GM06990 (cell line): Measurements from ENCODE around the gene PIBF1.
"Not testable (repeated sequence)": the region's sequence is repeated elsewhere in the genome, so short reads cannot be mapped to it uniquely, and the experiment has no call there.

ENCODE experiments used
- DNase-seq: peaks from one replicate; pipeline ENCODE4 v3.0.0-alpha.2; 2011; ENCODE audit not compliant: insufficient read length; ENCODE audit errors: extremely low read depth
- H3K27me3 ChIP-seq: replicated peaks from 2 replicates; pipeline ENCODE4 v1.6.0; 2011; ENCODE audit warnings: low read length; ENCODE audit not compliant: control insufficient read depth, insufficient read depth
- H3K36me3 ChIP-seq: 2 replicates; pipeline ENCODE4 v1.5.1; 2011; ENCODE audit warnings: low read length; ENCODE audit not compliant: control insufficient read depth, insufficient read depth
- H3K4me3 ChIP-seq: replicated peaks from 2 replicates; pipeline ENCODE4 v1.5.1; 2011; ENCODE audit warnings: low read depth, mild to moderate bottlenecking, control low read depth, low read length
- CTCF ChIP-seq: IDR thresholded peaks from 2 replicates; pipeline ENCODE4 v1.5.1; 2011; ENCODE audit warnings: low read length, control low read depth, mild to moderate bottlenecking, inconsistent platforms; ENCODE audit not compliant: insufficient read depth, poor library complexity, severe bottlenecking

Gene PIBF1

GRCh38 chr13:72932250-72932649 is 150.3 kb downstream of the PIBF1 start:
- no peaks in the 10 kb centered on the region for H3K27me3 ChIP-seq
- DNase-seq: no peak
- TF ChIP-seq CTCF: no peak
- H3K4me3 ChIP-seq: no peak overlapping the region
- H3K36me3 ChIP-seq: no peaks in the 10 kb centered on the region

- not testable (repeated sequence) for H3K36me3 ChIP-seq, H3K27me3 ChIP-seq, DNase-seq, H3K4me3 ChIP-seq
Measured at GRCh38 chr13:72946267-72946666, 164.3 kb downstream of the PIBF1 start.

GRCh38 chr13:72952529-72953141 is 170.7 kb downstream of the PIBF1 start:
- TF ChIP-seq CTCF: peak; percentile 13
- no peaks in the 10 kb centered on the region for H3K27me3 ChIP-seq
- no peak for DNase-seq
- no peak overlapping the region for H3K4me3 ChIP-seq
- 0 out of 2 replicates have a peak, but pooled peaks cover 1% of the 10 kb centered on the region for H3K36me3 ChIP-seq

GRCh38 chr13:72953391-72953965 is 171.5 kb downstream of the PIBF1 start:
- H3K36me3 ChIP-seq: 0 out of 2 replicates have a peak, but pooled peaks cover 1% of the 10 kb centered on the region
- no peak for DNase-seq
- TF ChIP-seq CTCF: no peak
- H3K27me3 ChIP-seq: no peaks in the 10 kb centered on the region
- H3K4me3 ChIP-seq: no peak overlapping the region

DNA sequence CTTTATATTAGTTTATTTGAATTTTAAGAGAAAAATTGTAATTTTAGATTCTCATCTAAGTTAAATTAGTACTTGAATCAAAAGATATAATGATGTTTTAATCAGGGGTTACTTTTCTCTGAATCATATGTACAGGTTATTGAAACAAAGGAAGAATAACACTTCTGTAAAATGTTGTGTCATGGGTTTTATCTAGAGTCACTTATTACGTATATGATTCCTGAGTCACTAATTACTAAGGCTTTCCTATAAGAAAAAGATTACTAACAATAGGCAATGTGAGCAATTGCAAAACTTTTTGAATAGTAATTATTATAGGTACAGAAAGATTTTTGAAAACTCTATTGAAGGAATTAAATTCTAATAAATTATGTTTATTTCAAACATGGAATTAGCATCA is 177.7 kb downstream of the PIBF1 start:
- no peak for TF ChIP-seq CTCF
- no peak for DNase-seq
- Histone ChIP-seq H3K36me3 (no peaks in the 10 kb centered on the region), H3K27me3 (no peaks in the 10 kb centered on the region), H3K4me3 (no peak overlapping the region)

- no peak for DNase-seq
- no peak overlapping the region for H3K4me3 ChIP-seq
- TF ChIP-seq CTCF: no peak
Measured at GRCh38 chr13:72960114-72960513, 178.2 kb downstream of the PIBF1 start.

More at GRCh38 chr13:72960114-72960513, 178.2 kb downstream of the PIBF1 start:
- no peaks in the 10 kb centered on the region for H3K36me3 ChIP-seq
- no peaks in the 10 kb centered on the region for H3K27me3 ChIP-seq
